ENCODE data around the gene RAB11FIP5. TPM values are rescaled to one million over a fixed set of nuclear protein-coding genes. Genes with fewer than 3 reads are reported as not detected.

RAB11FIP5 gene
- total and polyA plus RNA-seq, 2 of the 4 experiments (the other 2 are of a cell fraction): 21.5 to 34.5 TPM

DNA sequence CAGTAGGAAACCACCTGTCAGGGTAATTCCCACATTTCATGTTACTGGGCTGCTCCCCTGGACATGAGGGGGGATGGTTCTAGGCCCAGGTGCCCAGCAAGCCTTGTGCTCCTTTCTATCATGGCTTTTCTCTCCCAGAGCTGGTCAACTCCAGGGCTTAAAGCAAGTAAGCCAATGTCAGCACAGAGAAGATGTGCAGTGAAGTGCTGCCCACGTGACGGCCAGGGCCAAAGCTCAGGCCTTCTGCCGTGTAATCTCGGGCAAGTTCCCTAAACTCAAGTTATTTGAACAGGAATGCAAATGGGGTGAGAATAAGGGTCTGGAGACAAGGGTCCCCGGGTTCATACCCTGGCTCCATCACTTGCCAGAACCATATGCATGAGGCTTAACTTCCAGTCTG is 57.8 kb downstream of the RAB11FIP5 start:
- Histone ChIP-seq H3K9me3 (ENCODE audit: control insufficient read depth, insufficient read depth, low read length) (peaks cover 2% of the 10 kb centered on the region; the same call in 1 of the 2 replicates), H3K36me3 (ENCODE audit: control insufficient read depth, insufficient read depth, low read length) (peaks cover 6% of the 10 kb centered on the region), H3K23ac (ENCODE audit: low read depth, low read length) (no peak overlapping the region), H3K4me1 (ENCODE audit: control insufficient read depth, insufficient read depth, low read length) (peaks cover 2% of the 10 kb centered on the region), H2AFZ (replicated peaks; ENCODE audit: low read length, poor library complexity) (no peak overlapping the region), H2BK20ac (ENCODE audit: low read depth, low read length) (no peak overlapping the region), H3K9me1 (ENCODE audit: insufficient read depth, low read length) (0 out of 2 replicates have a peak, but pooled peaks cover 3% of the 10 kb centered on the region), H3K14ac (replicated peaks; ENCODE audit: low read depth, low read length) (no peak overlapping the region), H3K4me3 (ENCODE audit: insufficient read depth, low read depth, low read length) (no peak overlapping the region), H3K56ac (ENCODE audit: extremely low read depth, insufficient read depth, low read length) (no peak overlapping the region), H3K9ac (ENCODE audit: low read depth, low read length) (no peak overlapping the region), H2BK120ac (ENCODE audit: low read depth, low read length) (no peak overlapping the region), H2AK9ac (replicated peaks; ENCODE audit: low read depth, low read length, poor library complexity) (no peak overlapping the region), H3K18ac (ENCODE audit: low read depth, low read length) (no peak overlapping the region), H3K79me1 (ENCODE audit: low read depth in 1 of 2, low read length in 2 of 2) (peaks cover under 1 to 21% of the 10 kb centered on the region in 2 experiments; a peak in 3 of 4 replicates), H4K5ac (ENCODE audit: low read depth, low read length) (no peak overlapping the region), H2BK15ac (ENCODE audit: low read depth, low read length) (no peak overlapping the region), H3K27ac (ENCODE audit: insufficient read depth, low read length) (no peak overlapping the region), H3K4me2 (ENCODE audit: low read depth, low read length) (no peak overlapping the region), H4K20me1 (ENCODE audit: insufficient read depth, low read length) (0 out of 2 replicates have a peak, but pooled peaks cover 3% of the 10 kb centered on the region), H3K4ac (ENCODE audit: low read depth, low read length) (no peak overlapping the region), H3K27me3 (ENCODE audit: control insufficient read depth, insufficient read depth, low read length) (no peaks in the 10 kb centered on the region), H2AK5ac (ENCODE audit: low read depth, low read length) (no peak overlapping the region), H4K8ac (ENCODE audit: low read depth in 2 of 2, low read length in 2 of 2) (no peak overlapping the region), H2BK5ac (ENCODE audit: low read depth, low read length, poor library complexity, severe bottlenecking) (no peak overlapping the region), H4K91ac (ENCODE audit: insufficient read depth, low read depth, low read length) (no peak overlapping the region)
- in situ Hi-C loops (cut with MboI; ENCODE audit: low sequenced_read_pairs) (no loop called here), dilution Hi-C loops (cut with HindIII; ENCODE audit: low sequenced_read_pairs, unreplicated experiment) (no loop called here), intact Hi-C loops (cut with micrococcal nuclease) (no loop called here)
- DNase-seq (no peak), ATAC-seq (ENCODE audit: low read depth) (no peak)
- WGBS, 2 experiments (ENCODE audit: extremely low coverage in 2 of 2, insufficient read length in 1 of 2): no CpG with 5 or more reads among the region's 5 CpGs
- CTCF ChIA-PET: no interaction called here
- POLR2A ChIA-PET (ENCODE audit: unreplicated experiment): no interaction called here
- BruUV-seq (replicated peaks): no TSS peak
- TF ChIP-seq CEBPB (IDR thresholded peaks at IDR 0.05; ENCODE audit: low read depth, low read length) (no peak), MXI1 (IDR thresholded peaks at IDR 0.05; ENCODE audit: borderline replicate concordance, low read depth, low read length) (no peak), MAZ (IDR thresholded peaks at IDR 0.05; ENCODE audit: borderline replicate concordance, low read depth, low read length) (no peak), MAFK (IDR thresholded peaks at IDR 0.05; ENCODE audit: low read depth, low read length) (no peak), BHLHE40 (IDR thresholded peaks at IDR 0.05; ENCODE audit: low read depth, low read length) (no peak), RFX5 (IDR thresholded peaks at IDR 0.05; ENCODE audit: low read depth, low read length) (no peak), POLR2A (IDR thresholded peaks at IDR 0.05; ENCODE audit: low read depth, low read length) (no peak), RCOR1 (IDR thresholded peaks at IDR 0.05; ENCODE audit: insufficient replicate concordance, low read length) (no peak)
- TF ChIP-seq, protein P1, sequence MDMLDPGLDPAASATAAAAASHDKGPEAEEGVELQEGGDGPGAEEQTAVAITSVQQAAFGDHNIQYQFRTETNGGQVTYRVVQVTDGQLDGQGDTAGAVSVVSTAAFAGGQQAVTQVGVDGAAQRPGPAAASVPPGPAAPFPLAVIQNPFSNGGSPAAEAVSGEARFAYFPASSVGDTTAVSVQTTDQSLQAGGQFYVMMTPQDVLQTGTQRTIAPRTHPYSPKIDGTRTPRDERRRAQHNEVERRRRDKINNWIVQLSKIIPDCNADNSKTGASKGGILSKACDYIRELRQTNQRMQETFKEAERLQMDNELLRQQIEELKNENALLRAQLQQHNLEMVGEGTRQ (IDR thresholded peaks at IDR 0.05; ENCODE audit: low read depth, low read length): no peak
